H1 (cell line): ENCODE results near the gene SLIT2. TPM values are rescaled to one million over a fixed set of nuclear protein-coding genes. Genes with fewer than 3 reads are reported as not detected.

ENCODE experiments used
- ASH2L ChIP-seq: fragments of 200-600, 300-600 bp; sonication (generic); IDR thresholded peaks from one replicate; pipeline ENCODE4 v1.7.1; 2017; ENCODE audit warnings: low read length
- CTBP2 ChIP-seq: IDR thresholded peaks from 2 replicates; pipeline ENCODE4 v1.7.0; 2011; ENCODE audit warnings: borderline replicate concordance, mild to moderate bottlenecking, moderate library complexity, mixed read lengths, low read length; ENCODE audit not compliant: insufficient read depth, insufficient read length
- GTF2F1 ChIP-seq: IDR thresholded peaks from 2 replicates; pipeline ENCODE4 v1.6.1; 2012; ENCODE audit warnings: low read depth, low read length, improper control_type of control experiment, borderline replicate concordance
- KDM4A ChIP-seq: IDR thresholded peaks from one replicate; pipeline ENCODE4 v1.7.1; 2012; ENCODE audit warnings: low read depth, mild to moderate bottlenecking, moderate library complexity, low read length, inconsistent platforms; ENCODE audit not compliant: severe bottlenecking
- KDM5A ChIP-seq: fragments of 200-600 bp; IDR thresholded peaks from 2 replicates; pipeline ENCODE4 v1.7.1; 2012; ENCODE audit warnings: mild to moderate bottlenecking, low read length, inconsistent platforms, mixed read lengths
- POU5F1 ChIP-seq: IDR thresholded peaks from 2 replicates; pipeline ENCODE4 v1.6.1; 2011; ENCODE audit warnings: low read depth, mild to moderate bottlenecking, low read length, moderate library complexity
- RAD21 ChIP-seq, 2 experiments: IDR thresholded peaks in 1 of 2; conservative IDR thresholded peaks in 1 of 2; 2 replicates each; pipeline ENCODE4 v1.6.1; 2011; ENCODE audit warnings: low read depth in 2 of 2, low read length in 2 of 2, improper control_type of control experiment in 1 of 2, inconsistent platforms in 1 of 2, mild to moderate bottlenecking in 1 of 2, moderate library complexity in 1 of 2
- SP1 ChIP-seq: IDR thresholded peaks from 2 replicates; pipeline ENCODE4 v1.6.1; 2011; ENCODE audit warnings: low read depth, low read length
- SP2 ChIP-seq: IDR thresholded peaks from 2 replicates; pipeline ENCODE4 v1.6.1; 2012; ENCODE audit warnings: mild to moderate bottlenecking, low read length, inconsistent platforms
- YY1 ChIP-seq: IDR thresholded peaks from 2 replicates; pipeline ENCODE4 v1.6.1; 2011; ENCODE audit warnings: low read depth, mild to moderate bottlenecking, low read length
- polyA plus RNA-seq, 7 experiments: library from polyadenylated mRNA; depleted of rRNA in 3 of 7; stranded (reverse) in 5 of 7; unstranded in 2 of 7; fragments of >200 nt in 5 of 7; fragments of 200-250 nt in 2 of 7; gene quantifications; 1 replicate in 5 of 7; 2 replicates in 1 of 7; 4 replicates in 1 of 7; pipeline versions ENCODE4 v1.2.1 to v1.2.3, GENCODE V29; 2011 to 2013; ENCODE audit warnings: missing spikeins in 2 of 7, mixed read lengths in 2 of 7
- total RNA-seq: library from RNA; stranded (reverse); fragmentation: NEBNext Ultra II Directional; extraction: Animal tissue kit (Norgen Biotek cat#: 25700); gene quantifications from 2 replicates; pipeline ENCODE4 v1.2.1, GENCODE V29; 2021
- TF ChIP-seq, protein P1 (sequence below): fragments of 300-600 bp; sonication (generic); IDR thresholded peaks from 2 replicates; pipeline ENCODE4 v1.7.1; 2012; ENCODE audit warnings: low read length, moderate library complexity, mild to moderate bottlenecking, inconsistent platforms; ENCODE audit not compliant: insufficient replicate concordance

SLIT2 gene
- total and polyA plus RNA-seq, 2 of the 8 experiments (the other 6 are each of a cell fraction or from before 2014, with no cell fraction given) = 2.0 to 13.7 TPM

- TF ChIP-seq CTBP2 (no peak), SP1 (no peak), YY1 (no peak), ASH2L (no peak), KDM5A (no peak), RAD21 (IDR thresholded peaks at IDR 0.05 in 1 of 2, conservative IDR thresholded peaks at IDR 0.05 in 1 of 2; ENCODE audit: low read depth in 2 of 2, low read length in 2 of 2) (no peak), KDM4A (peak; percentile 23), GTF2F1 (no peak), POU5F1 (no peak), SP2 (no peak)
- TF ChIP-seq, protein P1, sequence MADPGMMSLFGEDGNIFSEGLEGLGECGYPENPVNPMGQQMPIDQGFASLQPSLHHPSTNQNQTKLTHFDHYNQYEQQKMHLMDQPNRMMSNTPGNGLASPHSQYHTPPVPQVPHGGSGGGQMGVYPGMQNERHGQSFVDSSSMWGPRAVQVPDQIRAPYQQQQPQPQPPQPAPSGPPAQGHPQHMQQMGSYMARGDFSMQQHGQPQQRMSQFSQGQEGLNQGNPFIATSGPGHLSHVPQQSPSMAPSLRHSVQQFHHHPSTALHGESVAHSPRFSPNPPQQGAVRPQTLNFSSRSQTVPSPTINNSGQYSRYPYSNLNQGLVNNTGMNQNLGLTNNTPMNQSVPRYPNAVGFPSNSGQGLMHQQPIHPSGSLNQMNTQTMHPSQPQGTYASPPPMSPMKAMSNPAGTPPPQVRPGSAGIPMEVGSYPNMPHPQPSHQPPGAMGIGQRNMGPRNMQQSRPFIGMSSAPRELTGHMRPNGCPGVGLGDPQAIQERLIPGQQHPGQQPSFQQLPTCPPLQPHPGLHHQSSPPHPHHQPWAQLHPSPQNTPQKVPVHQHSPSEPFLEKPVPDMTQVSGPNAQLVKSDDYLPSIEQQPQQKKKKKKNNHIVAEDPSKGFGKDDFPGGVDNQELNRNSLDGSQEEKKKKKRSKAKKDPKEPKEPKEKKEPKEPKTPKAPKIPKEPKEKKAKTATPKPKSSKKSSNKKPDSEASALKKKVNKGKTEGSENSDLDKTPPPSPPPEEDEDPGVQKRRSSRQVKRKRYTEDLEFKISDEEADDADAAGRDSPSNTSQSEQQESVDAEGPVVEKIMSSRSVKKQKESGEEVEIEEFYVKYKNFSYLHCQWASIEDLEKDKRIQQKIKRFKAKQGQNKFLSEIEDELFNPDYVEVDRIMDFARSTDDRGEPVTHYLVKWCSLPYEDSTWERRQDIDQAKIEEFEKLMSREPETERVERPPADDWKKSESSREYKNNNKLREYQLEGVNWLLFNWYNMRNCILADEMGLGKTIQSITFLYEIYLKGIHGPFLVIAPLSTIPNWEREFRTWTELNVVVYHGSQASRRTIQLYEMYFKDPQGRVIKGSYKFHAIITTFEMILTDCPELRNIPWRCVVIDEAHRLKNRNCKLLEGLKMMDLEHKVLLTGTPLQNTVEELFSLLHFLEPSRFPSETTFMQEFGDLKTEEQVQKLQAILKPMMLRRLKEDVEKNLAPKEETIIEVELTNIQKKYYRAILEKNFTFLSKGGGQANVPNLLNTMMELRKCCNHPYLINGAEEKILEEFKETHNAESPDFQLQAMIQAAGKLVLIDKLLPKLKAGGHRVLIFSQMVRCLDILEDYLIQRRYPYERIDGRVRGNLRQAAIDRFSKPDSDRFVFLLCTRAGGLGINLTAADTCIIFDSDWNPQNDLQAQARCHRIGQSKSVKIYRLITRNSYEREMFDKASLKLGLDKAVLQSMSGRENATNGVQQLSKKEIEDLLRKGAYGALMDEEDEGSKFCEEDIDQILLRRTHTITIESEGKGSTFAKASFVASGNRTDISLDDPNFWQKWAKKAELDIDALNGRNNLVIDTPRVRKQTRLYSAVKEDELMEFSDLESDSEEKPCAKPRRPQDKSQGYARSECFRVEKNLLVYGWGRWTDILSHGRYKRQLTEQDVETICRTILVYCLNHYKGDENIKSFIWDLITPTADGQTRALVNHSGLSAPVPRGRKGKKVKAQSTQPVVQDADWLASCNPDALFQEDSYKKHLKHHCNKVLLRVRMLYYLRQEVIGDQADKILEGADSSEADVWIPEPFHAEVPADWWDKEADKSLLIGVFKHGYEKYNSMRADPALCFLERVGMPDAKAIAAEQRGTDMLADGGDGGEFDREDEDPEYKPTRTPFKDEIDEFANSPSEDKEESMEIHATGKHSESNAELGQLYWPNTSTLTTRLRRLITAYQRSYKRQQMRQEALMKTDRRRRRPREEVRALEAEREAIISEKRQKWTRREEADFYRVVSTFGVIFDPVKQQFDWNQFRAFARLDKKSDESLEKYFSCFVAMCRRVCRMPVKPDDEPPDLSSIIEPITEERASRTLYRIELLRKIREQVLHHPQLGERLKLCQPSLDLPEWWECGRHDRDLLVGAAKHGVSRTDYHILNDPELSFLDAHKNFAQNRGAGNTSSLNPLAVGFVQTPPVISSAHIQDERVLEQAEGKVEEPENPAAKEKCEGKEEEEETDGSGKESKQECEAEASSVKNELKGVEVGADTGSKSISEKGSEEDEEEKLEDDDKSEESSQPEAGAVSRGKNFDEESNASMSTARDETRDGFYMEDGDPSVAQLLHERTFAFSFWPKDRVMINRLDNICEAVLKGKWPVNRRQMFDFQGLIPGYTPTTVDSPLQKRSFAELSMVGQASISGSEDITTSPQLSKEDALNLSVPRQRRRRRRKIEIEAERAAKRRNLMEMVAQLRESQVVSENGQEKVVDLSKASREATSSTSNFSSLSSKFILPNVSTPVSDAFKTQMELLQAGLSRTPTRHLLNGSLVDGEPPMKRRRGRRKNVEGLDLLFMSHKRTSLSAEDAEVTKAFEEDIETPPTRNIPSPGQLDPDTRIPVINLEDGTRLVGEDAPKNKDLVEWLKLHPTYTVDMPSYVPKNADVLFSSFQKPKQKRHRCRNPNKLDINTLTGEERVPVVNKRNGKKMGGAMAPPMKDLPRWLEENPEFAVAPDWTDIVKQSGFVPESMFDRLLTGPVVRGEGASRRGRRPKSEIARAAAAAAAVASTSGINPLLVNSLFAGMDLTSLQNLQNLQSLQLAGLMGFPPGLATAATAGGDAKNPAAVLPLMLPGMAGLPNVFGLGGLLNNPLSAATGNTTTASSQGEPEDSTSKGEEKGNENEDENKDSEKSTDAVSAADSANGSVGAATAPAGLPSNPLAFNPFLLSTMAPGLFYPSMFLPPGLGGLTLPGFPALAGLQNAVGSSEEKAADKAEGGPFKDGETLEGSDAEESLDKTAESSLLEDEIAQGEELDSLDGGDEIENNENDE = no peak
These were observed 1.1 kb downstream of the SLIT2 start (continued) for GRCh38 chr4:20252656-20253282.
